K562 (cell line): ENCODE results near the gene MYCL. TPM values are rescaled to one million over a fixed set of nuclear protein-coding genes. Genes with fewer than 3 reads are reported as not detected.

ENCODE experiments used
- BACH1 ChIP-seq: fragments of 200-800 bp; sonication (Bioruptor generic); IDR thresholded peaks from 2 replicates; pipeline ENCODE4 v1.6.1; 2016; ENCODE audit warnings: missing genetic modification characterization, missing compliant biosample characterization
- CREBBP ChIP-seq: IDR thresholded peaks from one replicate; pipeline ENCODE4 v1.6.1; 2012; ENCODE audit warnings: low read depth, mild to moderate bottlenecking, control low read depth, inconsistent platforms, low read length
- GATAD2A ChIP-seq: fragments of 450-650 bp; IDR thresholded peaks from 2 replicates; pipeline ENCODE4 v1.6.1; 2017
- KAT8 ChIP-seq: fragments of 450-650 bp; IDR thresholded peaks from 2 replicates; pipeline ENCODE4 v1.6.1; 2016; ENCODE audit warnings: low read depth, mild to moderate bottlenecking
- MEIS2 ChIP-seq: fragments of 450-650 bp; IDR thresholded peaks from 2 replicates; pipeline ENCODE4 v1.6.1; 2014; ENCODE audit warnings: mild to moderate bottlenecking; ENCODE audit not compliant: partially characterized antibody
- MITF ChIP-seq: IDR thresholded peaks from 2 replicates; pipeline ENCODE4 v1.6.1; 2014; ENCODE audit warnings: antibody characterized with exemption
- MNT ChIP-seq, 2 experiments: fragments of 450-650 bp; conservative IDR thresholded peaks; 2 replicates each; pipeline ENCODE4 v1.6.1; 2017; ENCODE audit warnings: mild to moderate bottlenecking in 2 of 2, moderate library complexity in 2 of 2
- NR0B1 ChIP-seq: fragments of 450-650 bp; IDR thresholded peaks from one replicate; pipeline ENCODE4 v1.6.1; 2018; ENCODE audit warnings: mild to moderate bottlenecking, moderate library complexity; ENCODE audit not compliant: partially characterized antibody
- PHB ChIP-seq: fragments of 250-450 bp; sonication (Bioruptor Pico); IDR thresholded peaks from 2 replicates; pipeline ENCODE4 v1.5.0; 2021
- RBM14 ChIP-seq: fragments of 200-400 bp; formaldehyde crosslinking; IDR thresholded peaks from 2 replicates; pipeline ENCODE4 v1.6.1; 2018; ENCODE audit warnings: low read depth, mild to moderate bottlenecking, low read length, moderate library complexity, borderline replicate concordance; ENCODE audit not compliant: insufficient read depth
- RBM39 ChIP-seq: fragments of 200-400 bp; formaldehyde crosslinking; optimal IDR thresholded peaks from 2 replicates; pipeline ENCODE3; 2018; ENCODE audit warnings: low read depth, low read length
- SMARCB1 ChIP-seq: IDR thresholded peaks from 2 replicates; pipeline ENCODE4 v1.6.1; 2011; ENCODE audit warnings: improper control_type of control experiment, low read depth; ENCODE audit not compliant: insufficient read length
- SREBF1 ChIP-seq: fragments of 150-350 bp; IDR thresholded peaks from 2 replicates; pipeline ENCODE4 v1.6.1; 2014; ENCODE audit warnings: antibody characterized with exemption, low read depth, low read length, borderline replicate concordance
- YBX1 ChIP-seq: fragments of 450-650 bp; IDR thresholded peaks from 2 replicates; pipeline ENCODE4 v1.7.1; 2016; ENCODE audit warnings: mild to moderate bottlenecking
- ZNF830 ChIP-seq: fragments of 250-450 bp; sonication (Bioruptor Pico); IDR thresholded peaks from 2 replicates; pipeline ENCODE4 v1.5.0; 2021; ENCODE audit warnings: mild to moderate bottlenecking
- polyA plus RNA-seq, 8 experiments: library from polyadenylated mRNA; depleted of rRNA in 4 of 8; stranded (reverse) in 5 of 8; unstranded in 3 of 8; fragments of >200 nt; fragmentation: Nextera tagmentation in 2 of 8; fragmentation: Illumina TruSeq in 1 of 8; extraction: Ambion mirVana in 2 of 8; extraction: Trizol in 1 of 8; gene quantifications; 2 replicates each; pipeline versions ENCODE4 v1.2.1 to v1.2.3, GENCODE V29; 2011 to 2014; ENCODE audit warnings: inconsistent platforms in 1 of 8, missing spikeins in 1 of 8
- total RNA-seq, 7 experiments: library from RNA; depleted of rRNA in 6 of 7; stranded (reverse); fragments of >200 nt in 6 of 7; fragmentation: Illumina TruSeq in 2 of 7; extraction: Trizol in 2 of 7; gene quantifications; 2 replicates each; pipeline versions ENCODE4 v1.2.1 to v1.2.3, GENCODE V29; 2011 to 2021; ENCODE audit warnings: low replicate concordance in 1 of 7

The MYCL gene
- total and polyA plus RNA-seq, 9 of the 15 experiments (the other 6 are each of a cell fraction or from before 2014, with no cell fraction given): 3.5 to 22.0 (median 12.8) TPM

GRCh38 chr1:39901714-39902459, at the start of gene MYCL (continued):
- TF ChIP-seq SREBF1 (no peak), MITF (no peak), PHB (0 out of 2 replicates have a peak, but pooled peaks have one; percentile 79), BACH1 (tag) (peak; percentile 95), YBX1 (no peak), MNT (conservative IDR thresholded peaks at IDR 0.05) (peak; percentile 58 to 72), CREBBP (no peak), KAT8 (no peak), RBM39 (no peak), SMARCB1 (no peak), GATAD2A (no peak; the same call in 1 of the 2 replicates), NR0B1 (no peak), RBM14 (0 out of 2 replicates have a peak, but pooled peaks have one; percentile 71), ZNF830 (0 out of 2 replicates have a peak, but pooled peaks have one; percentile 75), MEIS2 (peak; percentile 44)
